Caco-2 (cell line): ENCODE data around the gene GKN1. TPM values are rescaled to one million over a fixed set of nuclear protein-coding genes. Genes with fewer than 3 reads are reported as not detected.

Experiments
- BruUV-seq: library from RNA; stranded (reverse); fragments of 400-500 nt; replicated peaks from 2 replicates; lab custom pipeline; 2021; lab: Mats Ljungman, UMichigan
- CTCF ChIA-PET: fragments of 300-600 bp; sonication (Branson Sonifier 250); formaldehyde crosslinking; loops from one replicate; lab custom pipeline; 2022; ENCODE audit warnings: antibody characterized with exemption; lab: Charles Lee
- POLR2A ChIA-PET: fragments of 300-600 bp; sonication (Branson Sonifier 250); formaldehyde crosslinking; loops from one replicate; lab custom pipeline; 2022; ENCODE audit warnings: antibody characterized with exemption; lab: Charles Lee
- DNase-seq, 2 experiments: peaks; one replicate each; pipeline versions ENCODE4 v3.0.0 to v3.0.0-alpha.2; 2020 to 2022
- H3K27me3 ChIP-seq: replicated peaks from 2 replicates; pipeline ENCODE4 v1.6.0; 2011; ENCODE audit warnings: low read length; ENCODE audit not compliant: control insufficient read depth, insufficient read depth
- H3K36me3 ChIP-seq: 2 replicates; pipeline ENCODE4 v1.5.1; 2011; ENCODE audit warnings: low read length; ENCODE audit not compliant: control insufficient read depth, insufficient read depth
- H3K4me1 ChIP-seq: fragments of 250-450 bp; sonication (Bioruptor Pico); 2 replicates; pipeline ENCODE4 v1.5.1; 2020; ENCODE audit warnings: mild to moderate bottlenecking
- H3K4me3 ChIP-seq: 2 replicates; pipeline ENCODE4 v1.5.1; 2011; ENCODE audit warnings: low read depth, mild to moderate bottlenecking, control low read depth, low read length
- H3K9me3 ChIP-seq: fragments of 250-450 bp; sonication (Bioruptor Pico); 2 replicates; pipeline ENCODE4 v1.5.1; 2020; ENCODE audit warnings: mild to moderate bottlenecking, moderate library complexity
- H3K27ac Mint-ChIP-seq: one replicate; pipeline ENCODE4 v1.8.0; 2022; ENCODE audit warnings: mixed read lengths; ENCODE audit not compliant: unreplicated experiment
- H3K27me3 Mint-ChIP-seq: one replicate; pipeline ENCODE4 v1.8.0; 2022; ENCODE audit warnings: mixed read lengths; ENCODE audit not compliant: insufficient read depth, unreplicated experiment
- H3K36me3 Mint-ChIP-seq: one replicate; pipeline ENCODE4 v1.8.0; 2022; ENCODE audit warnings: mild to moderate bottlenecking, mixed read lengths; ENCODE audit not compliant: insufficient read depth, unreplicated experiment
- H3K4me1 Mint-ChIP-seq: one replicate; pipeline ENCODE4 v1.8.0; 2022; ENCODE audit warnings: low read depth, mixed read lengths; ENCODE audit not compliant: unreplicated experiment
- H3K4me3 Mint-ChIP-seq: one replicate; pipeline ENCODE4 v1.8.0; 2022; ENCODE audit warnings: mild to moderate bottlenecking, moderate library complexity, mixed read lengths; ENCODE audit not compliant: unreplicated experiment
- H3K9me3 Mint-ChIP-seq: one replicate; pipeline ENCODE4 v1.8.0; 2022; ENCODE audit warnings: mixed read lengths; ENCODE audit not compliant: unreplicated experiment
- intact Hi-C: fragments of 100-400 bp; cut with micrococcal nuclease; formaldehyde crosslinking; loops from one replicate; pipeline ENCODE4 v1.10.0; 2022; ENCODE audit not compliant: unreplicated experiment
- total RNA-seq: library from RNA; stranded (reverse); gene quantifications from 2 replicates; pipeline ENCODE4 v1.2.3, GENCODE V29; 2022
- TF ChIP-seq, protein P1 (sequence below), 2 experiments: fragments of 200-600 bp in 1 of 2; IDR thresholded peaks; 1 replicate in 1 of 2; 2 replicates in 1 of 2; pipeline versions ENCODE4 v1.5.1 to v1.8.0; 2011 to 2022; ENCODE audit warnings: antibody characterized with exemption in 1 of 2, control low read depth in 1 of 2, inconsistent platforms in 1 of 2, low read depth in 1 of 2, low read length in 1 of 2, mild to moderate bottlenecking in 1 of 2, moderate library complexity in 1 of 2; ENCODE audit not compliant: insufficient read depth in 1 of 2, severe bottlenecking in 1 of 2, unreplicated experiment in 1 of 2

The GKN1 gene
- total RNA-seq, 1 experiment from 2014 or later, result not detected

DNA sequence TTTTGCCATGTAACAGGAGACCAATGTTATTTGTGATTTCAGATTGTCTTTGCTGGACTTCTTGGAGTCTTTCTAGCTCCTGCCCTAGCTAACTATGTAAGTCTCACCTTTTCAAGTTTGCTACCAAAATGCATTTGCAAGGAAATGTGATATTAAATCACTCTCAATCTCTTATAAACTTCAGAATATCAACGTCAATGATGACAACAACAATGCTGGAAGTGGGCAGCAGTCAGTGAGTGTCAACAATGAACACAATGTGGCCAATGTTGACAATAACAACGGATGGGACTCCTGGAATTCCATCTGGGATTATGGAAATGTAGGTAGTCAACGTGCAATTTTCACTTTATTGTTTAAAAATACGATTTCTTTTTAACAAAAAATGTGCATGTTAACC, 3.0 kb downstream of the GKN1 start:
- DNase-seq, result no peak
- Histone ChIP-seq H3K36me3 (no peaks in the 10 kb centered on the region), H3K27me3 (0 out of 2 replicates have a peak, but pooled peaks cover 2% of the 10 kb centered on the region), H3K4me3 (no peak overlapping the region), H3K9me3 (no peaks in the 10 kb centered on the region), H3K4me1 (no peaks in the 10 kb centered on the region)
- no peak overlapping the region for H3K4me3 Mint-ChIP-seq
- no peak overlapping the region for H3K27ac Mint-ChIP-seq
- intact Hi-C loops, result no loop called here
- ChIA-PET CTCF (no interaction called here), POLR2A (no interaction called here)
- BruUV-seq, result no TSS peak
- TF ChIP-seq, protein P1, sequence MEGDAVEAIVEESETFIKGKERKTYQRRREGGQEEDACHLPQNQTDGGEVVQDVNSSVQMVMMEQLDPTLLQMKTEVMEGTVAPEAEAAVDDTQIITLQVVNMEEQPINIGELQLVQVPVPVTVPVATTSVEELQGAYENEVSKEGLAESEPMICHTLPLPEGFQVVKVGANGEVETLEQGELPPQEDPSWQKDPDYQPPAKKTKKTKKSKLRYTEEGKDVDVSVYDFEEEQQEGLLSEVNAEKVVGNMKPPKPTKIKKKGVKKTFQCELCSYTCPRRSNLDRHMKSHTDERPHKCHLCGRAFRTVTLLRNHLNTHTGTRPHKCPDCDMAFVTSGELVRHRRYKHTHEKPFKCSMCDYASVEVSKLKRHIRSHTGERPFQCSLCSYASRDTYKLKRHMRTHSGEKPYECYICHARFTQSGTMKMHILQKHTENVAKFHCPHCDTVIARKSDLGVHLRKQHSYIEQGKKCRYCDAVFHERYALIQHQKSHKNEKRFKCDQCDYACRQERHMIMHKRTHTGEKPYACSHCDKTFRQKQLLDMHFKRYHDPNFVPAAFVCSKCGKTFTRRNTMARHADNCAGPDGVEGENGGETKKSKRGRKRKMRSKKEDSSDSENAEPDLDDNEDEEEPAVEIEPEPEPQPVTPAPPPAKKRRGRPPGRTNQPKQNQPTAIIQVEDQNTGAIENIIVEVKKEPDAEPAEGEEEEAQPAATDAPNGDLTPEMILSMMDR (IDR thresholded peaks at IDR 0.05; ENCODE audit: insufficient read depth in 1 of 2, low read depth in 1 of 2, low read length in 1 of 2, severe bottlenecking in 1 of 2, unreplicated experiment in 1 of 2), result no peak
- peaks cover 5% of the 10 kb centered on the region for H3K4me1 Mint-ChIP-seq
- H3K9me3 Mint-ChIP-seq, result no peaks in the 10 kb centered on the region
- no peaks in the 10 kb centered on the region for H3K36me3 Mint-ChIP-seq
- peaks cover 17% of the 10 kb centered on the region for H3K27me3 Mint-ChIP-seq

DNA sequence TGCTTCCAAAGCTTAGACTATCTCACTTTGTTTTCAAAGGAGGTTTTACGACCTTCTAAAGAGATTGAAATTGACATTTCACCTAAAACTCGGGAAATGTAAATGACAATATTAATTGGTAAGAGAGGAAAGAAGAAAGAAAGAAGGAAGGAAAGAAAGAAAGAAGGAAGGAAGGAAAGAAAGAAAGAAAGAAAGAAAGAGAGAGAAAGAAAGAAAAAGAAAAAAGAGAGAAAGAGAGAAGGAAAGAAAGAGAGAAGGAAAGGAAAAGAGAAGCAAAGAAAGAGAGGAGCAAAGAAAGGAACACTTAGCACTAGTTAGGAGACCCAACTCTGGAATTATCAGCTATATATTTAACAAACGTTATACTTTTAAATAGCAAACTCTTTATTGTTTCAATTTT, 3.7 kb downstream of the GKN1 start:
- no peak overlapping the region for H3K4me3 Mint-ChIP-seq

GRCh38 chr2:68980956-68981355, 6.5 kb downstream of the GKN1 start:
- H3K27ac Mint-ChIP-seq, result no peak overlapping the region
- BruUV-seq, result no TSS peak
- H3K9me3 ChIP-seq, result no peaks in the 10 kb centered on the region
- H3K36me3 ChIP-seq, result no peaks in the 10 kb centered on the region
- H3K36me3 Mint-ChIP-seq, result no peaks in the 10 kb centered on the region
- H3K4me1 Mint-ChIP-seq, result no peaks in the 10 kb centered on the region
- no peaks in the 10 kb centered on the region for H3K4me1 ChIP-seq
- no peak for DNase-seq
- H3K4me3 ChIP-seq, result no peak overlapping the region
- no peak overlapping the region for H3K4me3 Mint-ChIP-seq
- TF ChIP-seq, protein P1 (IDR thresholded peaks at IDR 0.05; ENCODE audit: insufficient read depth in 1 of 2, low read depth in 1 of 2, low read length in 1 of 2, severe bottlenecking in 1 of 2, unreplicated experiment in 1 of 2), result no peak
- 0 out of 2 replicates have a peak, but pooled peaks cover 2% of the 10 kb centered on the region for H3K27me3 ChIP-seq
- no peaks in the 10 kb centered on the region for H3K9me3 Mint-ChIP-seq
- ChIA-PET CTCF (no interaction called here), POLR2A (no interaction called here)
- intact Hi-C loops, result no loop called here
- H3K27me3 Mint-ChIP-seq, result peaks cover 18% of the 10 kb centered on the region

More for the DNA sequence above, 3.7 kb downstream of the GKN1 start:
- peaks cover 17% of the 10 kb centered on the region for H3K27me3 Mint-ChIP-seq
- BruUV-seq, result no TSS peak
- TF ChIP-seq, protein P1 (IDR thresholded peaks at IDR 0.05; ENCODE audit: insufficient read depth in 1 of 2, low read depth in 1 of 2, low read length in 1 of 2, severe bottlenecking in 1 of 2, unreplicated experiment in 1 of 2), result no peak
- no peaks in the 10 kb centered on the region for H3K36me3 Mint-ChIP-seq
- Histone ChIP-seq H3K4me3 (no peak overlapping the region), H3K9me3 (no peaks in the 10 kb centered on the region), H3K36me3 (no peaks in the 10 kb centered on the region), H3K27me3 (0 out of 2 replicates have a peak, but pooled peaks cover 2% of the 10 kb centered on the region), H3K4me1 (no peaks in the 10 kb centered on the region)
- intact Hi-C loops, result no loop called here
- no peaks in the 10 kb centered on the region for H3K4me1 Mint-ChIP-seq
- no peak overlapping the region for H3K27ac Mint-ChIP-seq
- no peak for DNase-seq
- no peaks in the 10 kb centered on the region for H3K9me3 Mint-ChIP-seq
- CTCF ChIA-PET, result no interaction called here
- POLR2A ChIA-PET, result no interaction called here
